ENCODE measurements around the gene TP53BP1.
"Not testable (repeated sequence)": the region's sequence is repeated elsewhere in the genome, so short reads cannot be mapped to it uniquely, and the experiment has no call there.

Gene TP53BP1

GRCh38 chr15:43420876-43421275 lies 72.1 kb downstream of the TP53BP1 start:
- no peaks in the 10 kb centered on the region for H3K36me3 ChIP-seq (ENCODE audit: control insufficient read depth, insufficient read depth, low read length)
- H3K9ac ChIP-seq (ENCODE audit: low read length): no peak overlapping the region
- H3K4me3 ChIP-seq (ENCODE audit: low read length): no peak overlapping the region
- no peaks in the 10 kb centered on the region for H3K4me1 ChIP-seq (ENCODE audit: control insufficient read depth, insufficient read depth, low read length)
- H3K27me3 ChIP-seq (ENCODE audit: control insufficient read depth, insufficient read depth, low read length): no peaks in the 10 kb centered on the region
- H3K9me3 ChIP-seq (ENCODE audit: control insufficient read depth, low read length): no peaks in the 10 kb centered on the region

- Histone ChIP-seq H3K27me3 (ENCODE audit: control insufficient read depth, insufficient read depth, low read length) (no peaks in the 10 kb centered on the region), H3K36me3 (ENCODE audit: control insufficient read depth, insufficient read depth, low read length) (no peaks in the 10 kb centered on the region), H3K9ac (ENCODE audit: low read length) (no peak overlapping the region), H3K9me3 (ENCODE audit: control insufficient read depth, low read length) (no peaks in the 10 kb centered on the region), H3K4me3 (ENCODE audit: low read length) (no peak overlapping the region), H3K4me1 (ENCODE audit: control insufficient read depth, insufficient read depth, low read length) (no peaks in the 10 kb centered on the region)
Observed at GRCh38 chr15:43420435-43420834, 72.5 kb downstream of the TP53BP1 start.

DNA sequence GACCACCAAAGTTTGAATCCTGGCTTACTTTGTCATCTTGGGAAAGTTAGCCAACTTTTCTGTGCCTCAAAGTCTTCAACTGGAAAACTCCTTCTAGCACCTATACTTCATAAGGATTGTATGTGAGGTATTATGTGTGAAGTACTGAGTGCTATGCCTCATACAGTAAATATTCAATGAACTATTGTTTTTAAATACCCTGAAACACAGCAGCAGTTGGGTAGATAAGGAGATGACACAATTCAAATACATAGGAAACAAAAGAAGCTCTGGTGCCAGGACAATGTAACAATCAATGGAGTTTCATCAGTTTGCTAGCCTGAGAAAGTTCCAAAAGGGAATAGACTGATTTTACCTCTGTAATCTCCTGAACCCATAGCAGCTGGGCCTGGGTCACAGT lies 78.8 kb downstream of the TP53BP1 start:
- Histone ChIP-seq H3K9ac (ENCODE audit: low read length) (no peak overlapping the region), H3K4me1 (ENCODE audit: control insufficient read depth, insufficient read depth, low read length) (no peaks in the 10 kb centered on the region), H3K4me3 (ENCODE audit: low read length) (no peak overlapping the region), H3K36me3 (ENCODE audit: control insufficient read depth, insufficient read depth, low read length) (peaks cover 6% of the 10 kb centered on the region), H3K9me3 (ENCODE audit: control insufficient read depth, low read length) (no peaks in the 10 kb centered on the region), H3K27me3 (ENCODE audit: control insufficient read depth, insufficient read depth, low read length) (no peaks in the 10 kb centered on the region)

DNA sequence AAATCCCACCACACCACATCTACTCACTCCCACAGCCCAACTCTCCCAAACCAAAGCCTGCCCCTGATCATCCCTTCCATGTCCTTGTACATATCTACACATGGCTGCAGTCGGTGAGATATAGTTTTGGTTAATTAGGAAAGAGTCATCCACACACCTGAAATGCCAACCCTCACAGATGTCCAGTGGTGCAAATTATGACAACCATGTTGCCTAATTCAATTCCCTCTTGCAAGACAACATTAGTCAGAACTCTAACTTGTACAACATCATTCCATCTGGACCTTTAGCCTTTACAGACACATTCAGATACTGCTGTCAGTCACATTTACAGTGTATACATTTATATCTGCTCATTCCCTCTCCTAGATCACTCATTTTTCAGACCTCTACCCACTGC lies 80.9 kb downstream of the TP53BP1 start:
- Histone ChIP-seq H3K27me3 (ENCODE audit: control insufficient read depth, insufficient read depth, low read length) (no peaks in the 10 kb centered on the region), H3K36me3 (ENCODE audit: control insufficient read depth, insufficient read depth, low read length) (peaks cover 6% of the 10 kb centered on the region), H3K9me3 (ENCODE audit: control insufficient read depth, low read length) (no peaks in the 10 kb centered on the region), H3K4me1 (ENCODE audit: control insufficient read depth, insufficient read depth, low read length) (no peaks in the 10 kb centered on the region), H3K4me3 (ENCODE audit: low read length) (no peak overlapping the region), H3K9ac (ENCODE audit: low read length) (no peak overlapping the region)

GRCh38 chr15:43410572-43411214 lies 82.3 kb downstream of the TP53BP1 start:
- Histone ChIP-seq H3K4me1 (ENCODE audit: control insufficient read depth, insufficient read depth, low read length) (no peaks in the 10 kb centered on the region), H3K9ac (ENCODE audit: low read length) (no peak overlapping the region), H3K27me3 (ENCODE audit: control insufficient read depth, insufficient read depth, low read length) (no peaks in the 10 kb centered on the region), H3K4me3 (ENCODE audit: low read length) (no peak overlapping the region), H3K36me3 (ENCODE audit: control insufficient read depth, insufficient read depth, low read length) (peaks cover 6% of the 10 kb centered on the region), H3K9me3 (ENCODE audit: control insufficient read depth, low read length) (no peaks in the 10 kb centered on the region)

GRCh38 chr15:43408789-43409188 lies 84.2 kb downstream of the TP53BP1 start:
- Histone ChIP-seq H3K9me3 (ENCODE audit: control insufficient read depth, low read length) (no peaks in the 10 kb centered on the region), H3K27me3 (ENCODE audit: control insufficient read depth, insufficient read depth, low read length) (no peaks in the 10 kb centered on the region), H3K36me3 (ENCODE audit: control insufficient read depth, insufficient read depth, low read length) (peaks cover 6% of the 10 kb centered on the region), H3K4me1 (ENCODE audit: control insufficient read depth, insufficient read depth, low read length) (no peaks in the 10 kb centered on the region), H3K9ac (ENCODE audit: low read length) (no peak overlapping the region), H3K4me3 (ENCODE audit: low read length) (no peak overlapping the region)

GRCh38 chr15:43406808-43407207 lies 86.1 kb downstream of the TP53BP1 start:
- Histone ChIP-seq H3K4me3 (ENCODE audit: low read length) (no peak overlapping the region), H3K27me3 (ENCODE audit: control insufficient read depth, insufficient read depth, low read length) (no peaks in the 10 kb centered on the region), H3K9me3 (ENCODE audit: control insufficient read depth, low read length) (no peaks in the 10 kb centered on the region), H3K9ac (ENCODE audit: low read length) (no peak overlapping the region), H3K36me3 (ENCODE audit: control insufficient read depth, insufficient read depth, low read length) (peaks cover 6% of the 10 kb centered on the region), H3K4me1 (ENCODE audit: control insufficient read depth, insufficient read depth, low read length) (no peaks in the 10 kb centered on the region)

DNA sequence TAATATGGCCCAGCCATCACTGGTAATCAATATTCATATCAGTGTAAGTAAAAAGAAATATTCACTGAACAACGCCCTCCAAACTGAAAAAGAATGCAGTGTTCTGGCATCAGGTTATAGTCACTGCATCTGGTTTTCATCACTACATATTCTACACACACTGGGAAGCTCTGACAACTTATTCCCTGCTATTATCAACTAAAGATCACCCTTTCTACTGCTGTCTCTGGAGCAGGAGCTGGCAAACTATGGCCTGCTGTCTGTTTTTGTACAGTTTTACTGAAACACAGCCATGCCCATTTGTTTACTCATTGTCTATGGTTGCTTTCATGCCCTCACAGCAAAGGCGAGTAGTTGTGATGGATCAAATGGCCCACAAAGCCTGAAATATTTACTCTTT lies 86.8 kb downstream of the TP53BP1 start:
- Histone ChIP-seq H3K27me3 (ENCODE audit: control insufficient read depth, insufficient read depth, low read length) (no peaks in the 10 kb centered on the region), H3K4me3 (ENCODE audit: low read length) (no peak overlapping the region), H3K9ac (ENCODE audit: low read length) (no peak overlapping the region), H3K4me1 (ENCODE audit: control insufficient read depth, insufficient read depth, low read length) (no peaks in the 10 kb centered on the region), H3K9me3 (ENCODE audit: control insufficient read depth, low read length) (no peaks in the 10 kb centered on the region), H3K36me3 (ENCODE audit: control insufficient read depth, insufficient read depth, low read length) (peaks cover 6% of the 10 kb centered on the region)

GRCh38 chr15:43404130-43404529 lies 88.8 kb downstream of the TP53BP1 start:
- no peaks in the 10 kb centered on the region for H3K4me1 ChIP-seq (ENCODE audit: control insufficient read depth, insufficient read depth, low read length)
- no peak overlapping the region for H3K9ac ChIP-seq (ENCODE audit: low read length)
- H3K9me3 ChIP-seq (ENCODE audit: control insufficient read depth, low read length): no peaks in the 10 kb centered on the region
- no peaks in the 10 kb centered on the region for H3K36me3 ChIP-seq (ENCODE audit: control insufficient read depth, insufficient read depth, low read length)
- no peak overlapping the region for H3K4me3 ChIP-seq (ENCODE audit: low read length)
- no peaks in the 10 kb centered on the region for H3K27me3 ChIP-seq (ENCODE audit: control insufficient read depth, insufficient read depth, low read length)

GRCh38 chr15:43403616-43404015 lies 89.3 kb downstream of the TP53BP1 start:
- no peaks in the 10 kb centered on the region for H3K36me3 ChIP-seq (ENCODE audit: control insufficient read depth, insufficient read depth, low read length)
- H3K9me3 ChIP-seq (ENCODE audit: control insufficient read depth, low read length): no peaks in the 10 kb centered on the region
- H3K4me1 ChIP-seq (ENCODE audit: control insufficient read depth, insufficient read depth, low read length): no peaks in the 10 kb centered on the region
- H3K4me3 ChIP-seq (ENCODE audit: low read length): no peak overlapping the region
- no peak overlapping the region for H3K9ac ChIP-seq (ENCODE audit: low read length)
- H3K27me3 ChIP-seq (ENCODE audit: control insufficient read depth, insufficient read depth, low read length): no peaks in the 10 kb centered on the region

DNA sequence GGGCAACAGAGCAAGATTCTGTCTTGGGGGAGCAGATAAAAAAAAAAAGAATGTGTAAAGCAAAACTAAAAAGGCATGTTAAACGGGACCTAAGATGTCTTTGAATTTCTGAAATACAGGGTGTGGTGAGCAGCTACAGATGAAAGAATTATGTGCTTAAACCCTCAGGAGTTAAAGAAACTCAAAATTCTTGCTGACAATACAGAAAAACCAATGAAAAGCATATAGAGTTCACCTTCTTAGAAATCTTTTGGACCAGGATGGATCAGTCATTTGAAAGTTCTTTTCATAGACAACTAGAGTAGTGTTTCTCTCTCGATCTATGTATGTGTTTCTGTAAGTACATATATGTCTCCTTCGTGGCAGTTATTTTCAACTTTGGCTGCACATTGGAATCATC lies 90.7 kb downstream of the TP53BP1 start:
- Histone ChIP-seq H3K9ac (ENCODE audit: low read length) (no peak overlapping the region), H3K9me3 (ENCODE audit: control insufficient read depth, low read length) (no peaks in the 10 kb centered on the region), H3K27me3 (ENCODE audit: control insufficient read depth, insufficient read depth, low read length) (no peaks in the 10 kb centered on the region), H3K4me1 (ENCODE audit: control insufficient read depth, insufficient read depth, low read length) (no peaks in the 10 kb centered on the region), H3K36me3 (ENCODE audit: control insufficient read depth, insufficient read depth, low read length) (no peaks in the 10 kb centered on the region), H3K4me3 (ENCODE audit: low read length) (no peak overlapping the region)

DNA sequence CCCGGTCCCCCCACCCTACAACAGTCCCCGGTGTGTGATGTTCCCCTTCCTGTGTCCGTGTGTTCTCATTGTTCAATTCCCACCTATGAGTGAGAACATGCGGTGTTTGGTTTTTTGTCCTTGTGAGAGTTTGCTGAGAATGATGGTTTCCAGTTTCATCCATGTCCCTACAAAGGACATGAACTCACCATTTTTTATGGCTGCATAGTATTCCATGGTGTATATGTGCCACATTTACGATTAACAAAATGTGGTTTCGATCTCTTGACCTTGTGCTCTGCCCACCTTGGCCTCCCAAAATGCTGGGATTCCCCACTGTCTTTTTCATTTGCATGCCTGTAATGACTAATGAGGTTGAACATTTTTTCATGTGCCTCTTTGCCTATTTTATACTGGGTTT lies 99.4 kb downstream of the TP53BP1 start:
- not testable (repeated sequence) for H3K27me3 ChIP-seq (ENCODE audit: control insufficient read depth, insufficient read depth, low read length); H3K9me3 ChIP-seq (ENCODE audit: control insufficient read depth, low read length); H3K9ac ChIP-seq (ENCODE audit: low read length); H3K4me3 ChIP-seq (ENCODE audit: low read length); H3K4me1 ChIP-seq (ENCODE audit: control insufficient read depth, insufficient read depth, low read length); H3K36me3 ChIP-seq (ENCODE audit: control insufficient read depth, insufficient read depth, low read length)

- H3K36me3 ChIP-seq (ENCODE audit: control insufficient read depth, insufficient read depth, low read length): peaks cover 4% of the 10 kb centered on the region
- no peak overlapping the region for H3K4me3 ChIP-seq (ENCODE audit: low read length)
Observed at GRCh38 chr15:43390723-43391122, 102.2 kb downstream of the TP53BP1 start.

More at GRCh38 chr15:43390723-43391122, 102.2 kb downstream of the TP53BP1 start:
- no peak overlapping the region for H3K9ac ChIP-seq (ENCODE audit: low read length)
- no peaks in the 10 kb centered on the region for H3K4me1 ChIP-seq (ENCODE audit: control insufficient read depth, insufficient read depth, low read length)
- no peaks in the 10 kb centered on the region for H3K9me3 ChIP-seq (ENCODE audit: control insufficient read depth, low read length)
- no peaks in the 10 kb centered on the region for H3K27me3 ChIP-seq (ENCODE audit: control insufficient read depth, insufficient read depth, low read length)

All from mucosa of stomach (tissue), 1 donor.